Measurements from ENCODE around the gene RCOR3.

Gene RCOR3

DNA sequence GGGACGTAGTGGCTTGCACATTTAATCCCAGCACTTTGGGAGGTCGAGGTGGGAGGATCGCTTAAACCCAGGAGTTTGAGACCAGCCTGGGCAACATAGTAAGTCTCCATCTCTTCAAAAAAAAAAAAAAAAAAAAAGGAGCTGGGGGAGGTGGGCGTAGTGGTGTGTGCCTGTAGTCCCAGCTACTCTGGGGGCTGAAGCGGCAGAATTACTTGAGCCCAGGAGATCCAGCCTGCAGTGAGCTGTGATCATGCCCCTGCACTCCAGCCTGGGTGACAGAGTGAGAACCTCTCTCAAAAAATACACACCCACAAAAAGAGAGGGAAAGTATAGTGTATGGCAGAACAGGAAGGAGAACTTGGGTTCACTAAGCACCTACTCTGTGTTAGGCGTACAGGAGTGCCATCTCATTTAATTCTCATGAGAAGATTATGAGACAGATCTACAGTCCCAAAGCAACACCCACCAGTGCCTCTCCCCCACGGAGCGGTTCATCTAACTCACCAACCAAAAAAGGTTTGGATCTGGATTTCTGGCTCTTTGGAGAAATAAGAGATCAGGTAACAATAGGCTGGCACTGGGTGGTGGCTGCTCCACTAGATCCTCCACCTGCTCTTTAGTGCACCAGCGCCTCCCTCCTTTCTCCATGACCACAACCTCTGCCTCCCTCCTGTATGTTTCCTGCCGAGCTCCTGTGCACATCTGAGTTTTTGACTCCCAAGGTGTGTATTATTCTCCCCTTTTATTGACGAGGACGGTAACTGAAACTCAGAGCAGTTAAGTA is 66.0 kb downstream of the RCOR3 start:
- no peak for DNase-seq (ENCODE audit: low read depth in 2 of 2)

DNA sequence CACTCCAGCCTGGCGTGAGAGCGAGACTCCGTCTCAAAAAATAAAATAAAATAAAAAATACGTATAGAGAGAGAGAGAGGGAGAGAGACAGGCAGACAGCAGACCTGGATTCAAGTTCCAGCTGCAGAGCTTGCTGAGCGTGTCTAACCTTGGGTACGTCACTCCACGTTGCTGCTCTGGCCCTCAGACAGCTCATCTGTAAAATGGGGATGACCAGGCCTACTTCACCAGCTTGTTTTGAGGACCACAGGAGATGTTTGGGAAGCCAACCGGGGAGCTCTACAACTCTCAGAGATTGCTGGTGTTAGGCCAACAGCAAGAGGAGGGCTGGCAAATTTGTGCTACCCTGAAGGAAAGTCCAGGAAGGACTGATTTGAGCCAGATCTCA is 67.0 kb downstream of the RCOR3 start:
- no peak for DNase-seq (ENCODE audit: low read depth in 2 of 2)

DNA sequence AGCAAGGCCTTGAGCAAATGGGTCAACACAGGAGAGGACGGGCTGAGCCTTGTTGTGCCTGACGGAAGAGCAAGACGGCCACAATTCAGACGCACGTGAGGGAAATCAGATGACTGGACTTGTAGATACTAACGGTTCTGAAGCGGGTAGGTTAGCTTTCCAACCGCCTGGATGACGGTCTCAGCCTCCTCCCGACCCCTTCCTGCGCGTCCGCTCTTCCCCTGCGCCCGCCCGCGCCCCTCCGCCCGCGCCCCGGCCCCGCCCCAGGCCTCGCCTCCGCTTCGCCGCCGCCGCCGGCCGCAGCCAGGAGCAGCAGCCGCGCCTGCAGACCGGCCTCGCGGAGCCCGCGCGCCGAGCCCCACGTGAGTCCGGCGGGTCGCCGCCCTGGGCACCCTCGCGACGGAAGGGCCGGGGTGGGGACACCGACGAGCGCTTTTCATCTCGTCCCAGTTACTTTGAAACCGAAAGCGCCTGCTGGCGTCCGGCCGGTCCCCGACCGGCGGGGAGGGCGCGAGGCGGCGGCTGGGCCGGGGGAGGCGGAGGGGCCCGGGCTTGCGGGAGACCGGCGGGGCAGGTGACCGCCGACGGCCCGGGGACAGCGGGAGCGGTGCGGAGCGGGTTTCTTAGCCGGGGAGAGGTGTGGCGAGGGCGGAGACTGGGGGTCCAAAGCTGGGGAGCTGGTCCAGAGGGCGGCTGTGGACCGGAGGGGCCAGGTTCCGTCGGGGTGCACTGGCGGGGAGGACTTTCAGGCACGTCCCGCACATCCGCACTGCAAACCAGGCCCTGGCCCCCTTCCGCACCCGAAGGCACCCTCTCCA is 67.6 kb downstream of the RCOR3 start, which contains the start of gene TRAF5:
TSS of gene TRAF5 (plus strand) at position 306 of the 818 bp plus-strand sequence. CDS start 26,407 bp downstream, outside the sequence.
- DNase-seq (ENCODE audit: low read depth in 2 of 2), result no peak

DNA sequence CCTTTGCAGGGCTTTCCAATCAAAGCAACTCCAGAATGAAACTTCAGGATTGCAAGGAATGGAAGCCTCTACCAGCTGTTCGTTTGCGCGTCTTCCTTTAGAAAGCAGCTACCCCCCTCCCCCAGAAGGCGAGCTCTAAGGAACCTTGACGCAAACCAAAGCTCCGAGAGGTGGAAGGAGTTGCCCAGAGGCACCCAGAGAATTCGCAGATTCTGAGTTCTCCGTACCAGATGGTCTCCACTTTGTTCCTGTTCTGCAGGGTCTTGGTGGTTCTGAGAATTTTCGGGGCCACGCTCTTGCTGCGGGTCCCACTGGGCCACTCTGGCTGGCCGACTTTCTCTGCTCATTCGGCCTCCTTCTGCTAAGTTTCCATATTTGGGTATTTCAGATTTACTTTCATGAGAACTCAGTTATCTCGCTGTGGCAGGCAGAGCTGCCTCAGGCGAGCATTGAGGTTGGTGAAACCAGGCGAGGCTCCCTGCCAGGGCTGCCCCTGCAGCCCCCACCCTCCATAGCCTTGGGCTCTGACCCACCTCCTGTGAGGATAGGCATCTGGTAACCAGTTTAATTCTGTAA is 68.3 kb downstream of the RCOR3 start:
- DNase-seq (ENCODE audit: low read depth in 2 of 2), result no peak

DNA sequence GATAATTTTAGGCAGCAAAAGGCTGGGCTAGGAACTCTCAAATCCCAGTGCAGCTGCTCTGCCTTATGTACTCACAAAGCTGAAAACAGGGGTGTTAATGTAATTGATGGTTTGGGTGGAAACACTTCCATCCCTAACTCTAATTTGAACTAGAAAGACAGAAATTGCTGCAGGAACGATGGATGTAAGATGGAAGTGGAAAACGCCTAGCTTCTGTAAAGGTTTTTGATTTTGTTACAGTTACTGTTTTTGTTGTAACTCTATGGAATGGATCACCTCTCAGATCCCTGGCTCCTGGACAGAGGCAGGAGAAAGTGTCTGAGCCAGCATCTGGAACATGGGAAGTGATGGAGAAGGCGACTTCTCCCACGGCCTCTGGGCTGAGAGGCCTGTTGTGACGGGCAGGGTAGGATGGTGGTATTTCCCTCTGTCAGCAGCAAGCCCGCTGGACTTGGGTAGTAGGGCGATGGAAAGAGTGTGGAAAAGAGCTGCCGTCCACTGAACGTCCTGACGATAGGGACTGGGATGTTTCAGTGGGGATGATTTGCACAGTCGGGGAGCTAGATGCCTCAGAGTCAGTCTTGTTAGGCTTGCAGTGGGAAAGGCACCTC is 69.0 kb downstream of the RCOR3 start:
- DNase-seq (ENCODE audit: low read depth in 2 of 2), result no peak

DNA sequence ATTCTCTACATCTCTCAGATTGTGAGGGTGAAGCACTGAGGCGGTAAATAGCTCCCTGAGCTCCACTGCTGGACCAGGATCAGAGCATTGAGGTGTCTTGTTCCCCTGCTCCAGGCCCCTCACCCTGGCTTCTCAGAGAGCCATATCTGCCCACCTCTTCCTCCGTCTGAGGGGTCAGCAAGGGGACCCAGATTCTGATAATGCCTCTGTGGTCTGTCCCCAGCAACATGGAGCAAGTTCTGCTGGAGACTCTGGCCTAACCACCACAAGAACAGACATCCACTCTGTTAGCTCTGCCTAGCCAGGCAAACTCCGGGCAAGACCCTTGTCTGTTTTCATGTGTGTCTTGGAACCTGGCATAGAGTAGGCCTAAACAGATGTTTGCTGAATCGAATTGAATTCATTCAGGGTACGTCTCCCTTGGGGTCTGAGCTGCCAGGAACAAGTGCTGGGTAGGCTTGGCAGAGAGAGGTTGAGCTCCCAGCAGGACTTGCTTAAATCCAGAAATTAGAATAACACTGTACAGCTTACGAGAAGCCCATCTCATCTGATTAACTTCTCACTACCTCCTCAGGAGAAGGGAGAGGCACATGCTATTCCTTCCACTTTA is 69.8 kb downstream of the RCOR3 start:
- no peak for DNase-seq (ENCODE audit: low read depth in 2 of 2)

DNA sequence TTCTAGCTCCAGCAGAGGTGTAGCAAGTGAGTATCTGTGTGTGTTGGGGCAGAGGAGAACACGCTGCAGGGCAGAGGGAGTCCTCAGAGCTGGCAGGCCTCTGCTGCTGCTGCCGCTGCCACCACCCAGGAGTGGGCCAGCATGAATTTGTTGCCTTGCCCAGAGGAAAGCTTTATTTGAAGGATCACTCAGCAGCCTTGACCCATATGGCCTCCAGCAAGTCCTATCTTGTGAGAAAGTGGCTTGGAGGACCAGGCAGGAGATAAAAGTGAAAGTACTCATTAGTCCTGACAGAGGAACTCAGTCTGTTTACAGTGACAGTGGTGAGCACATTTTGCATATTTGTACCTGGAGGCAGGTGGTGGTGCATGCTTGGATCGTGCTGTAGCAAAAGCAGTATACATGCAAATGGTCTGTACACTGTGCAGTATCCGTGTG is 70.6 kb downstream of the RCOR3 start:
- no peak for DNase-seq (ENCODE audit: low read depth in 2 of 2)

DNA sequence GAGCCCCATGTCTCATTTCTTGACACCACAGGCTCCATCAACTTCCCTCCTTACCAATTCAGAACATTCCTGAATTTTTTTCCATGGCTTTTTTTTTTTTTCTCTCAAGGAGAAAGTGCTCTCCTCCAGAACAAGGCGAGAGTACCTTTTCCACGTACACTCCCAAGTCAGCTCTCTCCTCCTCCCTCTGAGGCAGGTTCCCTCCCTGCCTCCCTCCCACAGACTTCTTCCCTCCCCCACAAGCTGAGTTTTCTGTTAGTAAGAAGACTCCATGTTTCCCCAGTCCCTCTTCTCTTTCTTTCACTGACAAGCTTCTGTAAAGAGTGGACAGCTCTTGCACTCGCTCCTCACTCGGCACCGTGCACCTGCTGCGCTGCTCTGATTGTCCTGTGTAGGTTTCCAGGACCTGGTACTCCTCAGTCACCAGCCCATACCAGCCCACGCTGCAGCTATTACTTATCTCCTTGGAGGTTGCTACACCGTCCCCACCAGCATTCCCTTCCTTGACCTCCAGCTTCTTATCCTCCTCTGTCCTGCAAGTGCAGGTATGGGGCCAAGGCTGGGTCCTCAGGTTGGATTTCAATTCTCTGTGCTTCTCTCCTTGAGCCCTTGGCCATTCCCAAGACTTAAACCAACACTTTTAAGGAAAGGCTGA is 71.2 kb downstream of the RCOR3 start:
- no peak for DNase-seq (ENCODE audit: low read depth in 2 of 2)

DNA sequence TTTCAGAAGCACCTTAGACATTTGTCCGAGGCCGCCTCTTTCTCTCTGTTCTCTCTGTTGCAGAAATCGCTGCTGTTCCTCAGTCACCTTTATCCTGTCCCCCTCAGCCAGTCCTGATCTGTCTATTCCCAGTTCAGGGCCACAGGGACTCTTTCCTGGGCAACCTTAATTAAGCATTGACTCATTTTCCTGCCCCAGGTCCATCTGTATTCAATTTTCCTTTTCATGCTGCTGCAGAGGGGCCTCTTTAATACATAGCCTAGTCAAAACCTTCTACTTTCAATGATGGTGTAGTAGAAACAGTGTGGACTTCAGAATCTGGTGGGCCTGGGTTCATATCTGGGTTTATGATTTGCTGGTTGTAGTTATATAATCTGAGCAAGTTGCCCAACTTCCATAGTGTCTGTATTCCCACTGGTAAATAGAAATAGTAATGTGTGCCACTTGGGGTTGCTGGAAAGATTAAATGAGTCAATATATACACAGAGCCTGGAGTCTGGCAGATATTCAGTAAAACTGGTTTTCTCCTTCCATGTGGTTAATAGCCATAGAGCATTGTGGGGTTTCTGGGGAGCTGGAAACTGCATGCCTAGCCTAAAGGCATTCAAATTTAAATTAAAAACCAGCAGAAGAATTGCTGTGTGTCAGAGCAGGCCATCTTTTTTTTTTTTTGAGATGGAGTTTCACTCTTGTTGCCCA is 72.0 kb downstream of the RCOR3 start:
- no peak for DNase-seq (ENCODE audit: low read depth in 2 of 2)

DNA sequence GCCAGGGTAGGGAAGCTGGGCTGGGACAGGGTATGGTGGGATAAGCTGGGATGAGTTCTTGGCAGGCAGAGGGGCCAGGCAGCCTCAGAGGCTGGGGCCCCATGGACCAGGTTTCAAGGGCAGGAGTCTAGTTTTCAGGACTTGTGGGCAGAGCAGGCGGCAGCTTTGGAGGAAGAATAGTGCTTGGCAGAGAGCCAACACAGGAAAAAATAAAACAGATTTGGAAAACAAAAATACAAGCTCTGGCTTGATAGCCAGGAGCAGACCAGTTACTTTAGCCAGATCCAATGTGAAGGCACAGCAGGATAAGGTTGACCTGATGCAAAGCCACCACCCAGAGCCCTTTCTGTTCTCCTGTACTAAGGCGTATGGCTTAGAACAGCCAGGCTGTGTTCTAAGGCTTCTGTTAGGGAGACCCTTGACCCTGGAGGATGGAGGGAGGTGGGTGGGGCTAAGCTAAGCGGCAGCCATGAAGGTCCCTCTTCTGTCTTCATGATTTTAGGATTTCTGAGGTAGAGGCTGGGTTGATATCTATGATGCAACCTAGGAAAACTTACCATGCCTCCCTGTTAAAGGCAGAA is 73.0 kb downstream of the RCOR3 start:
- DNase-seq (ENCODE audit: low read depth in 2 of 2), result no peak

DNA sequence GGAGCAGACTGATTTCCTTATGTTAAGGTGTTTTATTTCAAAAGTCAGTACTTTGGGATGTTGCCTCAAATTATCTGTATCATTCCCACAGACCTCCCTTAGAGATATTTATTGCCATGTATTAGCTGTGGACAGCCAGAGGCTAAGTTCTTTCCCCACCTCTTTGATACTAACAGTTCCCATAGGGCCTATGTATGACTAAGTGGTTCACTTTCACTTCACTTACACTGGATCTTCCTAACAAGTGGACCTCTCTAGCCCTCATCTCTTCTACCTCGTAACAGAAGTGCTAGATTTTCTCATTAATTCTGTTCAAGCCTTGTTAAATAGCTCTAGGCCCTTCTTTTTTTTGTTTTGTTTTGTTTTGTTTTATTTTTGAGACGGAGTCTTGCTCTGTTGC is 73.7 kb downstream of the RCOR3 start:
- DNase-seq (ENCODE audit: low read depth in 2 of 2), result no peak

DNA sequence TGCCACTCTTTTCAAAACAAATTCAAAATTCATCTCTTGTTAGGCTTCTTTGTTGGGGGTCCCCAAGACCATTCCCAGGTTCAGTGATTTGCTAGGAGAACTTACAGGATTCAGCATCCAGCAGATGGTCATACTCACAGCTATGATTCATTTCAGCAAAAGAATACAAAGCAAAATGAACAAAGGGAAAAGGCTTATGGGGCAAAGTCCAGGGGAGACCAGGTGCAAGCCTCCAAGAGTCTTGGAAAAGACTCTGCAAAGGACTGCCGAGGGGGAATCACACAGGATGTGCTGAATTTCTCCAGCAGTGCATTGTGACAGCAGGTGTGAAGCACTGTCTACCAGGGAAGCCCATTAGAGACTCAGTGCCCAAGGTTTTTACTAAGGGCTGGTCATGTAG is 74.7 kb downstream of the RCOR3 start:
- DNase-seq (ENCODE audit: low read depth in 2 of 2), result no peak

DNA sequence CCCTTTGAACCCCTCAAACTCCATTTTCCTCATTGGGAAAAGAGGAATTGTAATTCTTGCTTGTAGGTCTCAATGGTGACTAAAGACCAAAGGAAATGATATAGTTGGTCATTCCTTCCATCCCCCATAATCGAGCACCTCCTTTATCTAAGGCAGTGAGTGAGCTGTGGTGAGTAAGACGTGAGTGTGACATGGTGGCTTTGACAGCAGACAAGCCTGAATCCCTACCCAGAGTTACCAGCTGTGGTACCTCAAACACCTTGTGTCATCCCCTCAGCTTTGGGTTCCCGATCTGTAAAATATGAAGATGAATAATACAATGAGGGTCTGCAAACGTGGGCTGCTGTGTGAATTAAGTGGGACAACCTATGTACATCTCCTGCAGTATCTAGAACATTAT is 75.8 kb downstream of the RCOR3 start:
- DNase-seq (ENCODE audit: low read depth in 2 of 2), result no peak

DNA sequence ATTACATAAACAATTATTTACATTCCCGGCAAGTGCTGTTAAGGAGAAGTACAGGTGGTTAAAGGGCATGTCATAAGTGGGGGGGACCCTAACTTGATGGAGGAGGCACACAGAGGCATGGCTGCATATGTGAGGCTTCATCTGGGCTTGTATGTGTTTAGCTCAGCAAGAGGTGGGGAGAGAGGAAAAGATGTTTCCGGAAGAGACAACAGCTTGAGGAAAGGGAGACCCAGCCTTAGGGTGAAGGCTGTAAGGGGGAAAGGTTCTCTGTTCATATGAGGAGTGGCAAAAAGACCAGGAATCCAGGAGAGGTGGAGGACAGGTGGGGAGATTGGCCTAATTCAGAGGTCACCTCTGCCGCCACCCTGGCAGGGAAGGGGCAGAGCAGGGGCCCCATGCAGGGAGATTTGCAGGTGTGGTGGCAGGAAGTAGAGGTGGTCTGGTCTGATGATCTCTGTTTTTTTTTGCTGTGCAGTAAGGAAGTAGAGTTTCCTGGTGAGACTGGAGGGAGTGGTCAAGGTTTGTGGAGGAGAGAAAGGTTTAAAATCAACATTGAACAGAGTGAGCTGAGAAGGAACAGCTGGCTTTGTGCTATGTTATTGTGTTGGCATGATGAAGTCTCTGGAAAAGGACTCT is 76.5 kb downstream of the RCOR3 start:
- DNase-seq (ENCODE audit: low read depth in 2 of 2), result no peak

DNA sequence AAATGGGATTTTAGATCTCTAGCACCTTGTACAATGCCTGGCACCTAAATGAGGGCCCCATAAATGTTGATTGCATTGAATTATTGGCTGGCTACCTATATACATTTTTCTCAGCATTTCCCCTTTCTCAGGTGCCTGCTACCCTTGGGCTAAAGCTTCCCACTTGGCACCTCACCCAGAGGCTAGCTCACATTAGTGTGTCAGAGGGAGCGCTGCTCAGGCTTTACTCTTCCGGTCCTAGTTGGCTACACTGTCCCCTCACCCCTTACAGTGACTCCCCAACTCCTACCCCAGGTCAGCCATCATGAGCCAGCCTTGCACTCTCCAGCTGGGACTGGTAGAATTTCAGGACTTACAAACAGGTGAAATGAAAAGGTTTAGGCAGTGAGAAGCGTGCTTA is 77.0 kb downstream of the RCOR3 start:
- no peak for DNase-seq (ENCODE audit: low read depth in 2 of 2)

DNA sequence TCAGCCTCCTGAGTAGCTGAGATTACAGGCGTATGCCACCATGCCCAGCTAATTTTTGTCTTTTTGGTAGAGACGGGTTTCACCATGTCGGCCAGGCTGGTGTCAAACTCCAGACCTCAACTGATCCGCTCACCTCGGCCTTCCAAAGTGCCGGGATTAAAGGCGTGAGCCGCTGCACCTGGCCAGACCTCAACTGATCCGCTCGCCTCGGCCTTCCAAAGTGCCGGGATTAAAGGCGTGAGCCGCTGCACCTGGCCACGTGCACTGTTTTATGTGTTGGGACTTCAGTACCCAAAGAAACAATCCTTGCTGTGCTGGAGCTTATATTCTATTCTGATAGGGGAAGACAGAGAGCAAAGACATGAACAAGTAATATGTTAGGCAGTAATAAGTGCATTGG is 77.6 kb downstream of the RCOR3 start:
- DNase-seq (ENCODE audit: low read depth in 2 of 2), result no peak

DNA sequence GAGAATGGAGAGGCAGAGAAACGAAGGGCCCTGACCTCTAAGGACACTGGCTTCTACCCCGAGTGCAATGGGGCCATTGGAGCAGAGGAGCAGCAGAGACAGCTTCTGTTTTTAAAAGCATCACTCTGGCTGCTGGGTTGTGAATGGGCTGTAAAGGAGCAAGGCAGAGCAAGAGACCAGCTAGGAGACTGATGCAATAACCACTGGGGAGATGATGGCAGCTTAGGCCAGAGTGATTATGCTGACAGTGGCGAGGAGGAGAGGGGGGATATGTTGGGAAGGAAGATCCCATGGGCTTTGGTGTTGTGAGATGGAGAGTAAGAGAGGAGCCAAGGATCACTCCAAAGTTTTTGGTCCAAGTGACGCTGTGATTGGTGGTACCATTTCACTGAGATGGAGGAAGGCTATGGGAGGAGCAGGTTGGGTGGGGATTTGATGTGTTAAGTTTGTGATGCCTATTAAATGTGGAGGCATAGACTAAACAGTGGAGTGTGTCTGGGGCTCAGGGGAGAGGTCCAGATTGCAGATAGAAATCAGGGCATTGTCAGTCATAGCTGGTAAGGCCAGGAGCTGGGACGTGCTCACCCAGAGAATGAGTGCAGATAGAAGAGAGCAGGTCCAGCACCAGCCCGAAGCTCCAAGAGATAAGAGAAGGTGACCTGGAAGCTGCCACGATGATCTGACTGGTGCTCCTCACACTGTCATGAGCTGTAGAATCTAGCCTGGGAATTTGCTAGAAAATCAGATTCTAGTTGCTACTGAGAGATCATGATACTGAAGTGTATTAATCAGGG is 78.5 kb downstream of the RCOR3 start:
- no peak for DNase-seq (ENCODE audit: low read depth in 2 of 2)

DNA sequence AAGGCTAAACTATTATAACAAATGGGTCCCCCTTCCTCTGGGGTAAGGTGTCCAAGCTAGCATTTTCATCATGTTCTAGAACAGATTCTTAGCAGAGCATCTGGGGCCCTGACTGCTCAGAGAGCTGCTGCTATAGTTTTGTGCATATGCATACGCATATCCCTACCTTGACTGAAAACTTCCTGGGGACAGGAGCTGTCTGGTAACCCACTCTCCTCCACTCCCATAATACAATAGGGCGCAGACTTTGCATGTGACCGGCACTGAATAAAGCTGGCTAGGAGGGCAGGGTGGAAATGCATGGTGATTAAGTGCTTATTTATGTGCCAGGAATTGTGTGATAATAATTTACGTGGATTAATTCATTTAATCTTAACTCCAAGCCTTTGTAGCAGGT is 79.1 kb downstream of the RCOR3 start:
- DNase-seq (ENCODE audit: low read depth in 2 of 2), result no peak

DNA sequence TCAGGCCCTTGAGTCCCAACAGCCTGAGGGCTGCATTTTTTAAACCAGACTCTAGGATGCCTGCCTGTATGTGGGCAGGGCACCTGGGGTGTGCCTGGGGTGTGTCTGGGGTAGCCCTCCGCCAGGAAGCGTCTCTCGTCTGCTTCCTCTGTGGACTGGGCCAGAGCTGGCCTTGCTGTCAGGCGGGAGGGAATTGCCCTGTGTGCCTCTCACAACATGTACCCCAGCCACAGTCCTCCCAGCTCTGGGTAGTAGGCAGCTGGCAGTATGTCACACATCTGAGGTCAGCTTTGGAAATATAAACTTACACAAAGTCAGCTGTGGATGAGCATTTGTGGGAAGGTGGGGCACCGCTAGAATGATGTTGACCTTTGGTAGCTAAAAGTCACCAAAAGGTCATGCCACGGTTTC is 80.5 kb downstream of the RCOR3 start:
- DNase-seq (ENCODE audit: low read depth in 2 of 2), result no peak

Measured in stimulated activated CD8-positive, alpha-beta memory T cell treated with anti-CD3 and anti-CD28 coated beads, Interleukin-2, amount 100 ng/mL, for 1 hour (primary cell).